ENCODE data around the gene GRIK5.
A peak's percentile ranks its signal among the peaks of the same experiment; 100 is the strongest.

Gene GRIK5

DNA sequence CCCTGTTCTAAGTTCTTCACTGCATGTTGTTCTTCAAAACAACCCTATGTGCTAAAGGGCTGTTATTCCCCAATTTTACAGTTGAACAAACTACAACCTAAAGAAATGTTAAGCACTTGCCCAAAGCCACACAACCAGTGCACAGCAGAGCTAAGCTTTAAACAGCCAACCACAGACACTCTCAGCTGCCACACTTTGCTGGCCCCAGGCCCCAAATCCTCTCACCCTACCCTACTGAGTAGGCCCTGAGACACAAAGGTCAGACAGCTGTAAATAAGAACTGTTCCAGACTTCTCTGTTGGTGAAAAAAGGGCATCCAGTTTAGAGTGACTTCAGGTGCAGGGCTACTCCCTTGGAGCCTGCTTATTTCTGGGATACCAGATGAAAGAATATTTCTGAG, 30.0 kb downstream of the GRIK5 start:
- ChIA-PET CTCF (no interaction called here), POLR2A (interaction anchor here (1.4 kb wide), 1 partner anchor 36 kb away, joined by 4 read pairs; the partner anchor contains the start of gene ZNF574)
- DNase-seq (ENCODE audit: extremely low spot score), result no peak
- TF ChIP-seq ARNT (IDR thresholded peaks at IDR 0.05) (no peak), FOXM1 (IDR thresholded peaks at IDR 0.05; ENCODE audit: borderline replicate concordance) (no peak), FOXK2 (IDR thresholded peaks at IDR 0.05) (no peak), SUZ12 (IDR thresholded peaks at IDR 0.05) (no peak), LEF1 (IDR thresholded peaks at IDR 0.05; ENCODE audit: borderline replicate concordance) (no peak), HDGF (IDR thresholded peaks at IDR 0.05; ENCODE audit: borderline replicate concordance) (no peak), TARDBP (IDR thresholded peaks at IDR 0.05) (no peak), FOXA1 (IDR thresholded peaks at IDR 0.05) (no peak), ELF4 (IDR thresholded peaks at IDR 0.05) (no peak), BHLHE40 (IDR thresholded peaks at IDR 0.05; ENCODE audit: borderline replicate concordance) (no peak), SP1 (IDR thresholded peaks at IDR 0.05) (no peak), CTBP1 (IDR thresholded peaks at IDR 0.05; ENCODE audit: borderline replicate concordance) (no peak), ZNF384 (IDR thresholded peaks at IDR 0.05) (no peak), NFRKB (IDR thresholded peaks at IDR 0.05) (no peak), L3MBTL2 (conservative IDR thresholded peaks at IDR 0.05) (no peak)
- TF ChIP-seq, protein P1, sequence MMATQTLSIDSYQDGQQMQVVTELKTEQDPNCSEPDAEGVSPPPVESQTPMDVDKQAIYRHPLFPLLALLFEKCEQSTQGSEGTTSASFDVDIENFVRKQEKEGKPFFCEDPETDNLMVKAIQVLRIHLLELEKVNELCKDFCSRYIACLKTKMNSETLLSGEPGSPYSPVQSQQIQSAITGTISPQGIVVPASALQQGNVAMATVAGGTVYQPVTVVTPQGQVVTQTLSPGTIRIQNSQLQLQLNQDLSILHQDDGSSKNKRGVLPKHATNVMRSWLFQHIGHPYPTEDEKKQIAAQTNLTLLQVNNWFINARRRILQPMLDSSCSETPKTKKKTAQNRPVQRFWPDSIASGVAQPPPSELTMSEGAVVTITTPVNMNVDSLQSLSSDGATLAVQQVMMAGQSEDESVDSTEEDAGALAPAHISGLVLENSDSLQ (IDR thresholded peaks at IDR 0.05), result no peak

- TF ChIP-seq CTBP1 (IDR thresholded peaks at IDR 0.05; ENCODE audit: borderline replicate concordance), result no peak
- TF ChIP-seq SUZ12 (IDR thresholded peaks at IDR 0.05), result no peak
- TF ChIP-seq ELF4 (IDR thresholded peaks at IDR 0.05), result no peak
- no peak for TF ChIP-seq ZNF384 (IDR thresholded peaks at IDR 0.05)
- TF ChIP-seq SP1 (IDR thresholded peaks at IDR 0.05), result no peak
- TF ChIP-seq FOXM1 (IDR thresholded peaks at IDR 0.05; ENCODE audit: borderline replicate concordance), result no peak
- no peak for TF ChIP-seq TARDBP (IDR thresholded peaks at IDR 0.05)
- TF ChIP-seq BHLHE40 (IDR thresholded peaks at IDR 0.05; ENCODE audit: borderline replicate concordance), result no peak
- no peak for TF ChIP-seq ARNT (IDR thresholded peaks at IDR 0.05)
- TF ChIP-seq L3MBTL2 (conservative IDR thresholded peaks at IDR 0.05), result no peak
- no peak for TF ChIP-seq FOXK2 (IDR thresholded peaks at IDR 0.05)
- no peak for TF ChIP-seq FOXA1 (IDR thresholded peaks at IDR 0.05)
- TF ChIP-seq, protein P1 (IDR thresholded peaks at IDR 0.05), result no peak
- POLR2A ChIA-PET, result interaction anchor here (2.1 to 2.8 kb wide), 2 partner anchors 10 to 38 kb away, joined by 8 to 11 read pairs; partner anchors contain the start of gene ZNF574
- CTCF ChIA-PET, result no interaction called here
- no peak for DNase-seq (ENCODE audit: extremely low spot score)
Observed at GRCh38 chr19:42038666-42039065, 31.3 kb downstream of the GRIK5 start.

- ChIA-PET POLR2A (interaction anchor here (1.2 to 2.8 kb wide), 3 partner anchors 9 to 178 kb away, joined by 3 to 11 read pairs (median 8); partner anchors contain the start of genes RPS19 and ZNF574), CTCF (no interaction called here)
- DNase-seq (ENCODE audit: extremely low spot score), result no peak
- TF ChIP-seq NFRKB (IDR thresholded peaks at IDR 0.05) (no peak), FOXK2 (IDR thresholded peaks at IDR 0.05) (no peak), ZNF384 (IDR thresholded peaks at IDR 0.05) (no peak), ARNT (IDR thresholded peaks at IDR 0.05) (no peak), LEF1 (IDR thresholded peaks at IDR 0.05; ENCODE audit: borderline replicate concordance) (no peak), FOXA1 (IDR thresholded peaks at IDR 0.05) (no peak), L3MBTL2 (conservative IDR thresholded peaks at IDR 0.05) (no peak), SP1 (IDR thresholded peaks at IDR 0.05) (no peak), TARDBP (IDR thresholded peaks at IDR 0.05) (no peak)
Observed at GRCh38 chr19:42037649-42038048, 32.4 kb downstream of the GRIK5 start.

DNA sequence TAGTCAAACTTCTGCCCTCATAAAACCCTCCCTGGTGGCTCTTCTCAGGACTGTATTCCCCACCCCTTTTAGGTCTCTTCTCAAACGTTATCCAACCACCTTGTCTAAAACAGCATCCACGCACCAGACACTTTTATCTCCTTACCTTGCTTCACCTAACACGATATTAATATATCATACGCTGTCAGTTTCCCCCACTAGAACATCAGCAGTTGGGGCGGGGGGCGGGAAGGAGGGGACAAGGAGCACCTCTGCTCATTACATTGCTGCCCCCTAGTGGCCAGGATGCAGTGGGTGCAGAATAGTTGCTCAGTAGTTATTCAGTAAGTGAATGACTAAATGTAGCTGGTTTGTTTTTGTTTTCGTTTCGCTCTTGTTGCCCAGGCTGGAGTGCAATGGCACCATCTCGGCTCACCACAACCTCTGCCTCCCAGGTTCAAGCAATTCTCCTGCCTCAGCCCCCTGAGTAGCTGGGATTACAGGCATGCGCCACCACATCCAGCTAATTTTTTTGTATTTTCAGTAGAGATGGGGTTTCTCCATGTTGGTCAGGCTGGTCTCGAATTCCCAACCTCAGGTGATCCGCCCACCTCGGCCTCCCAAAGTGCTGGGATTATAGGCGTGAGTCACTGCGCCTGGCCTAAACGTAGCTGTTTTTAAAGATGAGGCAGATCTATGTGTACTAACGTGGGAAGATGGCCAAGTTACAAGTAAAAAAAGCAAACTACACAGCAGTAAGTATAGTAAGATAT, 35.2 kb downstream of the GRIK5 start:
- DNase-seq (ENCODE audit: extremely low spot score), result peak; percentile 83
- CTCF ChIA-PET, result interaction anchor here (0.6 to 1.6 kb wide), 14 partner anchors 8 to 224 kb away, joined by 3 to 10 read pairs (median 4); partner anchors contain the start of gene RABAC1
- POLR2A ChIA-PET, result interaction anchor here (0.6 to 1.3 kb wide), 3 partner anchors 10 to 161 kb away, joined by 3 to 5 read pairs (median 3); partner anchors contain the start of gene RABAC1
- TF ChIP-seq, protein P1 (IDR thresholded peaks at IDR 0.05), result peak; percentile 87

DNA sequence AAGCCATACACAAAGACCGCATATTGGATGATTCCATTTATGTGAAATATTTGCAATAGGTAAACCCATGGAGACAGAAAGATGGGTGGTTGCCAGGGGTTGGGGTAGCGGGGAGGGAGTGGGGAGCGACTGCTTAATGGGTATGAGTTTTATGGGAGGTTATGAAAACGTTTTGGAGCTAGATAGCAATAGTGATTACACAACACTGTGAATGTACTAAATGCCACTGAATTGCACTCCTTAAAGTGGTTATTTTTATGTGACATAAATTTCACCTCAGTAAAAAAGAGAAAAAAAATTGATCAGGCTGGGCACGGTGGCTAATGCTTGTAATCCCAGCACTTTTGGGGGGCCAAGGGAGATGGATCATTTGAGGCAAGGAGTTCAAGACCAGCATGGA, 36.6 kb downstream of the GRIK5 start:
- CTCF ChIA-PET, result no interaction called here
- TF ChIP-seq HDGF (IDR thresholded peaks at IDR 0.05; ENCODE audit: borderline replicate concordance), result no peak
- no peak for TF ChIP-seq ARNT (IDR thresholded peaks at IDR 0.05)
- TF ChIP-seq LEF1 (IDR thresholded peaks at IDR 0.05; ENCODE audit: borderline replicate concordance), result no peak
- TF ChIP-seq, protein P1 (IDR thresholded peaks at IDR 0.05), result no peak
- no peak for TF ChIP-seq NFRKB (IDR thresholded peaks at IDR 0.05)
- no peak for TF ChIP-seq SP1 (IDR thresholded peaks at IDR 0.05)
- TF ChIP-seq ZNF384 (IDR thresholded peaks at IDR 0.05), result no peak
- no peak for TF ChIP-seq CTBP1 (IDR thresholded peaks at IDR 0.05; ENCODE audit: borderline replicate concordance)
- TF ChIP-seq FOXM1 (IDR thresholded peaks at IDR 0.05; ENCODE audit: borderline replicate concordance), result no peak
- TF ChIP-seq ELF4 (IDR thresholded peaks at IDR 0.05), result no peak

More for the DNA sequence above, 36.6 kb downstream of the GRIK5 start:
- POLR2A ChIA-PET, result no interaction called here
- DNase-seq (ENCODE audit: extremely low spot score), result no peak
